Measurements from ENCODE around the gene GPR26.

GPR26 gene

DNA sequence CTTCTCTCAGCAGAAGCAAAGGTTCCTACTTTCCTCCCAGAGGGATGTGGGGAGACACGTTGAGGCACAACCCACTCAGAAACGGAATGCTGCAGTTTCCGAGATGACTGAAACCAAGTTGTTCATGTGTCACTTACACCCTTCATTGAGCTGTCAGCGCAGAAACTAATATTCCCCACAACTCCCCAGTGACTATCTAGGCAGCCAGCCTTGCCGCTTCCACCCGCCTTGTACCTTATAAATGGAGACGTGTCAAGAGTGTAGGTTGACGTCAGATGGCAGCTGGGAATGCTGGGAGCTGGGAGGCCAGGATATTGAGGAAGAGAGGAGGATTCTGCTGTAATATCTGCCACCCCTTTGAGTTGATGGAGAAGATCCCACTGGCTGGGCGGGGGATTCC is 15.1 kb downstream of the GPR26 start:
- TF ChIP-seq, protein P1, sequence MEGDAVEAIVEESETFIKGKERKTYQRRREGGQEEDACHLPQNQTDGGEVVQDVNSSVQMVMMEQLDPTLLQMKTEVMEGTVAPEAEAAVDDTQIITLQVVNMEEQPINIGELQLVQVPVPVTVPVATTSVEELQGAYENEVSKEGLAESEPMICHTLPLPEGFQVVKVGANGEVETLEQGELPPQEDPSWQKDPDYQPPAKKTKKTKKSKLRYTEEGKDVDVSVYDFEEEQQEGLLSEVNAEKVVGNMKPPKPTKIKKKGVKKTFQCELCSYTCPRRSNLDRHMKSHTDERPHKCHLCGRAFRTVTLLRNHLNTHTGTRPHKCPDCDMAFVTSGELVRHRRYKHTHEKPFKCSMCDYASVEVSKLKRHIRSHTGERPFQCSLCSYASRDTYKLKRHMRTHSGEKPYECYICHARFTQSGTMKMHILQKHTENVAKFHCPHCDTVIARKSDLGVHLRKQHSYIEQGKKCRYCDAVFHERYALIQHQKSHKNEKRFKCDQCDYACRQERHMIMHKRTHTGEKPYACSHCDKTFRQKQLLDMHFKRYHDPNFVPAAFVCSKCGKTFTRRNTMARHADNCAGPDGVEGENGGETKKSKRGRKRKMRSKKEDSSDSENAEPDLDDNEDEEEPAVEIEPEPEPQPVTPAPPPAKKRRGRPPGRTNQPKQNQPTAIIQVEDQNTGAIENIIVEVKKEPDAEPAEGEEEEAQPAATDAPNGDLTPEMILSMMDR (IDR thresholded peaks at IDR 0.05): no peak
- TF ChIP-seq ZFX (IDR thresholded peaks at IDR 0.05; ENCODE audit: borderline replicate concordance): no peak
- no peak overlapping the region for H3K27ac ChIP-seq

- TF ChIP-seq ZFX (IDR thresholded peaks at IDR 0.05; ENCODE audit: borderline replicate concordance): no peak
- TF ChIP-seq, protein P1 (IDR thresholded peaks at IDR 0.05): no peak
- no peak overlapping the region for H3K27ac ChIP-seq
These were observed 16.3 kb downstream of the GPR26 start for GRCh38 chr10:123682477-123682876.

DNA sequence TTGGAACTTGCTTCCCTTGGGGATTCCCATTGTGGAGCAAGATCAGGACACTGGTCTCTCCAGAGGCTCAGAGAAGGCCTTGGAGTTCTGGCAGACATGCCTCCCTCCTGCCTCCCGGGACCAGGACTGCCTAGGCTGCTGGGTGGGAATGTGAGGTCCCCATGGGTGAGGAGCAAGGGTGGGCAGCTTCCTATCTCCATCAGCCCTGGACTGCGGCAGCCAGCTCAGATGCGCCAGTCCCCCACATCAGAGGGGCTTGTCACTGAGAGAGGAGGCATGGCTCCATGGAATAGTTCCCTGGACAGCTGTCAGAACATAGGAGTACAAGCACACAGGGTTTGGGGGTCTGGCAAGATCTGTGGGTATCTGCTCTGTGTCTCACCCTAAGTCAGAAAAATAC is 17.3 kb downstream of the GPR26 start:
- no peak for TF ChIP-seq ZFX (IDR thresholded peaks at IDR 0.05; ENCODE audit: borderline replicate concordance)
- TF ChIP-seq, protein P1 (IDR thresholded peaks at IDR 0.05): no peak
- H3K27ac ChIP-seq: no peak overlapping the region

DNA sequence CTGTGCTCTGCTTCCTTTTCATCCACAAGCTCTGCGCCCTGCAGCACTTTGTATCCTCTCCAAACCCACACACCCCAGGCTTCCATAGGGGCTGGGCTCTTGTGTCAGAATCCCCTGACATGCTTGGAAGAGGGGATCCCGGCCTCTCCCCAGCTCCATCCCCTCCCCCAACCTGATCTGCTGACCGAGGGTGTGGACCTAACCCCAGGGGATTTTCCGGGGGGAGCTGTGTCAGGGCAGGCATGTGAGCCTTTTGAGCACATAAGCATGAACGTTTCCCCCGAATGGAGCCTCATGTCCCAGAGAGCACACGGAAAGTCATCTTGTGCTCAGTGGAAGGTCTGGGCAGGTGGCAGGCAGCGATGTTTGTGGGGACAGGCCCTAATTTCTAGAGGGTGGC is 17.7 kb downstream of the GPR26 start:
- H3K27ac ChIP-seq: no peak overlapping the region
- TF ChIP-seq ZFX (IDR thresholded peaks at IDR 0.05; ENCODE audit: borderline replicate concordance): no peak
- TF ChIP-seq, protein P1 (IDR thresholded peaks at IDR 0.05): no peak

DNA sequence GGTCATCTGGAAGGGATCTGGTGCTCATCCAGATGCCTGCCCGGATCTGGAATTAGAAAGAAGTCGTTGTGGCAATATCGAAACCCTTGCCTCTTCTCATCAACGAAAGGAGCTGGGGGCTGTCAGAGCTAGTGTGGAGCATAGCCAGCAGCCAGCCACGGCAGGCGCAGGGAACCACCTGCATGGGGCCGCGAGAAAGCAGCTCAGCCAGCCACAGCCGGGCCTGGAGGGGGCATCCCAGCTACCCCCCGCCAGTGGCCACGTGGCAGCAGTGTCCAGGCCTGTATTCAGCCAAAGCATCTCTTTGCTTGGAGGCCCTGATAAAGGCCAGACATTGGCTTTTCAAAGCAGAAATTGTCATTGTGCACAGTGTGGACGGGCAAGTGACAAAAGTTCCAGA is 19.1 kb downstream of the GPR26 start:
- no peak overlapping the region for H3K27ac ChIP-seq
- TF ChIP-seq ZFX (IDR thresholded peaks at IDR 0.05; ENCODE audit: borderline replicate concordance): no peak
- TF ChIP-seq, protein P1 (IDR thresholded peaks at IDR 0.05): no peak

DNA sequence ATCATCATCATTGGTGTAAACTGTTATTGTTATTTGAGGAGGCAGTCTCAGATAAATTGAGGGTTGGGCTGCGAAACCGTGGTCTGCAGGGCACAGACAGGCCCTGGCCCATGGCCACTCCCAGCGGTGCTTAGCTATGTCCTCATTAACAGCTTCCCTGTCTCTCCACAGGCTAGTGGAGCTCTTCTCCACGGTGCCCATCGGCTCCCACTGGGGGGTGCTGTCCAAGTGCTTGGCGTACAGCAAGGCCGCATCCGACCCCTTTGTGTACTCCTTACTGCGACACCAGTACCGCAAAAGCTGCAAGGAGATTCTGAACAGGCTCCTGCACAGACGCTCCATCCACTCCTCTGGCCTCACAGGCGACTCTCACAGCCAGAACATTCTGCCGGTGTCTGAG is 21.6 kb downstream of the GPR26 start:
- TF ChIP-seq, protein P1 (IDR thresholded peaks at IDR 0.05): 0 out of 2 replicates have a peak, but pooled peaks have one; percentile 9
- TF ChIP-seq ZFX (IDR thresholded peaks at IDR 0.05; ENCODE audit: borderline replicate concordance): no peak
- H3K27ac ChIP-seq: no peak overlapping the region

DNA sequence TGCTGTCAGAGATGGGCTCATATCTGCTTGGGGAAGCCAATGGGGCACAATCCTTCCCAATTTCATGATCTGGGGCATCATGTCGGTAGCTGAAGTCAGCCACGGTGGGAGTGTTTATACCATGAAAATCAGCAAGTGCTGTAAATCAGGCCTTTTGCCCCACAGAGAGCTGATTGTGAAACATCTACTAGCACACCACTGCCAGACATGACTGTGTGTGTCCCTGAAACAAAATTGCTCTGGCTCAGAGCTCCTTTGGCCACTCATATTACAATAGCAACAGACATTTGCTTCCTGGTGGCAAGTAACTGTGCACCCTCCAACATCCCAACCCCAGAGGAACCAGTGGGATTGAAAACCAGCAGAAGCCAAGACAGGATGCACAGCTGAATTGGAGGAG is 23.7 kb downstream of the GPR26 start:
- TF ChIP-seq, protein P1 (IDR thresholded peaks at IDR 0.05): no peak
- TF ChIP-seq ZFX (IDR thresholded peaks at IDR 0.05; ENCODE audit: borderline replicate concordance): no peak
- H3K27ac ChIP-seq: no peak overlapping the region
